ENCODE data around the gene CDH12.
"Not testable (repeated sequence)": the region's sequence is repeated elsewhere in the genome, so short reads cannot be mapped to it uniquely, and the experiment has no call there.

Gene CDH12

DNA sequence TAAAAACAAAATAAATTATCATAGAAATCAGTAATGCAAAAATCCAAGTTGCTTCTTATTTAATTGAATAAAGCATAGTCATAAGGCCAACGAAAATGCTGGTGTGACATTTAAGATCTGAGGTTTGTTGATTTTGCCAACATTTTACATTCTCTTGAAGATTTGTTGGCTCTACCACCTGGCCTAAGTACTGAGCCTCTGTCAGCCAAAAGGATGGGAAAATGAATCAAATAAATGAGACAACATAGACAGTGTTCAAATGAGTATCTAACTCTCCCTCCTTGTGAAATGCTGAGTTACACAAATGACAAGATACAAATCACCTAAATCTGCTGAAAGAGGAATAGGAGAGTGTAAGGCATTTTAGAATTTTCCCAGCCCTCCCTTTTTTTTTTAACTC lies 575.0 kb downstream of the CDH12 start:
- no peak for DNase-seq (ENCODE audit: low read depth in 2 of 2)

GRCh38 chr5:22277006-22277405 lies 576.1 kb downstream of the CDH12 start:
- no peak for DNase-seq (ENCODE audit: low read depth in 2 of 2)

DNA sequence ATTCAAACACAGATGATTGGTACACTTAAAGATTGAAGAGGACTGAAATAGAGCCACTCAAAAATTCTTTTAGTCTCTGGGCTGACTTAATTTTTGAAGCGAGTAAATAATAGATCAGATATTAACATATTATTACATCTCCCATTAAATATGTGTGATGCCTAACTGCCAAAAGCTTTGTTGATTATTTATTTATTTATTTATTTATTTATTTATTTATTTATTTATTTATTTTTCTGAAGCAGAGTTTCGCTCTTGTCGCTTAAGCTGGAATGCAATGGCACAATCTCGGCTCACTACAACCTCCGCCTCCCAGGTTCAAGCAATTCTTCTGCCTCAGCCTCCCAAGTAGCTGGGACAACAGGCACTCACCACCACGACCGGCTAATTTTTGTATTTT lies 587.3 kb downstream of the CDH12 start:
- DNase-seq (ENCODE audit: low read depth in 2 of 2), result not testable (repeated sequence)

- DNase-seq (ENCODE audit: low read depth in 2 of 2), result no peak
Observed at GRCh38 chr5:22258139-22258538, 595.0 kb downstream of the CDH12 start.

- no peak for DNase-seq (ENCODE audit: low read depth in 2 of 2)
Observed at GRCh38 chr5:22250528-22250927, 602.6 kb downstream of the CDH12 start.

- no peak for DNase-seq (ENCODE audit: low read depth in 2 of 2)
Observed at GRCh38 chr5:22249209-22249729, 603.9 kb downstream of the CDH12 start.

GRCh38 chr5:22245770-22246169 lies 607.4 kb downstream of the CDH12 start:
- DNase-seq (ENCODE audit: low read depth in 2 of 2), result no peak

DNA sequence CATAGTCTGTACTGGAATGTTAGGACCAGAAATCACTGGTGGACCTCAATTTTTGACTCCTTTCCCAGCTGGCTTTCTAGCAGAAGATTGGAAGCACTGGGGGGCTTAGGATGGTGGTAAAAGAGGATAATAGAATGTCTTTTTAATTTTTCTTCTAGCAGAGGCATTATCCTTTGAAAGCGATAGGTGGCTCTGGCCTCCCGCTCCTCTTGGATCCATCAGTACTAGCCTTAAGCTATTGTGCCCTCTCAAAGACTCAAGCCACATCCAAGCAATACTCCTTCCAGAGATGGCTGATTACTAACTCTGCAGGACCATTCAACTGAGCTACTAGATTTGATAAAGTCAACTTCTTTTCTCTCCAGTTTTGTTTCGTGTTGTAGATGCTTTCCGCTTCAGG lies 610.6 kb downstream of the CDH12 start:
- no peak for DNase-seq (ENCODE audit: low read depth in 2 of 2)

GRCh38 chr5:22238047-22238446 lies 615.1 kb downstream of the CDH12 start:
- no peak for DNase-seq (ENCODE audit: low read depth in 2 of 2)

GRCh38 chr5:22226423-22226822 lies 626.7 kb downstream of the CDH12 start:
- no peak for DNase-seq (ENCODE audit: low read depth in 2 of 2)

- no peak for DNase-seq (ENCODE audit: low read depth in 2 of 2)
Observed at GRCh38 chr5:22223079-22223478, 630.1 kb downstream of the CDH12 start.

DNA sequence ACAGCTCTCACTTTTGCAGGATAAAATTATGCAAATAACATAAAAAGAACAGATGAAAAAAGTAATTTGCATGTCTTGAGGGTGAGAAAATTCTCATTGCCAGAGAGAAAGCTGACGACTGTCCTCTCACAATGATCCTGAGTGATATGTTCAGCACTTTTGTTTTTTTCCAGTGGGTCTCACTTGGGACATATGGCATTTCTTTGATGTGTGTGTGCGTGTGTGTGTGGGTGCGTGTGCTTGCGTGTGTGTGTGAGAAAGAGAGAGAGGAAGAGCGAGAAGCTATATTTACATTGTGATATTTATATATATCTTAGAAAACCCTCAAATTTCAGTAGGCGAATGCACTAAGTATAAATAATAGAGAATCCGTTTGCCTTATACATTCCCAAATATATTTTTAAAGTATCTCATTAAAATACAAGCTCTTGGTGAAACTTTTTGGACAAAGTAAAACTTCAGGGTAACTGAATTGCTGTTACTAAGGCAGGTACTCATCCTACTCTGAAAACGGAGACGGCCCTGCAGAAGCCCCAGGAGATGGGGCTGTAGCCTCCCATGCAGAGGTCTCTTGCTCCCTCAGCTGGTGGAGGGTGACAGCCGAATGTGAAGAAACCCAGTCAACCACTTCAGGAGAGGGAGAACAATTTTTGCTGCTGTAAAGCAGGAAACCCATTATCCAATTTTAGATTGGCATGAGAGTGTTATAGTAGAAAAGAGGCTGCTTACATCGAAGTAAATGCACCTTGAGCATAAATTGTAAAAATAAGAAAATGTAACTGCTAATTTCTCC lies 639.2 kb downstream of the CDH12 start:
- DNase-seq (ENCODE audit: low read depth in 2 of 2), result not testable (repeated sequence)

DNA sequence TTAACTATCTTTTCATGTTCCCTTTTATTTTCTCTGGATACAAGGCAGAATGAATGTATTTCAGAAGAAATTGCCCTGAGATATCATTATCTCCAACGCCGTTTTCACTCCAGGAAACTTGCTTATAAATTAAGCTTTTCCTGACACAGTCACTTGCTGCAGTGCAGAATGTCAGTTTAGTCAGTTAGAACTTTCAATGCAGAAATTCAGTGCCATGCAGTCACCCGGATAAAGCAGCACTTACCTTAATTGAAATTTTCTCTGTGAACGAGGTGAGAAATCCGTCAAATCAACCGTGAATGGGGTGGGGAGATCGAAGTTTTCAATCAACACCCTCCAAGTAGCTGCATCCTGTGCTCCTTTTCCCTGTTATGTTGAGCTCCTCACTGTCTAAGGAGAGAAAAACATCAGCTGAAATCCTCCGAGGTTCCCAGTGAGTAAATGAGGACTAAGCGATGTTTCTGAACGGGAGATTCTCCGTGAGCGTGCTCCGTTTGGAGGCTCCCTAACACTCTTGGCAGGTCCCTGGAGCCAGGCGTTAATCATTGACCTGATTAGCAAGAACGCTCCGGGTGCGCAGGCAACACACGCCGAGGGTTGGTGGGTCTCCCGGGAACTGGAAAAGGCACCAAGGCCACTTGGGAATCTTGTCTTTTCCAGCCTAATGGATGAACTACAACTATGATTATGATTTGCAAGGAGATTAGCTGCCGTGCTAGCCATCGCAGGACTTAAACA lies 640.7 kb downstream of the CDH12 start:
- DNase-seq (ENCODE audit: low read depth in 2 of 2), result not testable (repeated sequence)

GRCh38 chr5:22208463-22208862 lies 644.7 kb downstream of the CDH12 start:
- not testable (repeated sequence) for DNase-seq (ENCODE audit: low read depth in 2 of 2)

- DNase-seq (ENCODE audit: low read depth in 2 of 2), result not testable (repeated sequence)
Observed at GRCh38 chr5:22188651-22189050, 664.5 kb downstream of the CDH12 start.

- DNase-seq (ENCODE audit: low read depth in 2 of 2), result not testable (repeated sequence)
Observed at GRCh38 chr5:22187632-22188228, 665.4 kb downstream of the CDH12 start.

GRCh38 chr5:22169226-22169625 lies 683.9 kb downstream of the CDH12 start:
- not testable (repeated sequence) for DNase-seq (ENCODE audit: low read depth in 2 of 2)

DNA sequence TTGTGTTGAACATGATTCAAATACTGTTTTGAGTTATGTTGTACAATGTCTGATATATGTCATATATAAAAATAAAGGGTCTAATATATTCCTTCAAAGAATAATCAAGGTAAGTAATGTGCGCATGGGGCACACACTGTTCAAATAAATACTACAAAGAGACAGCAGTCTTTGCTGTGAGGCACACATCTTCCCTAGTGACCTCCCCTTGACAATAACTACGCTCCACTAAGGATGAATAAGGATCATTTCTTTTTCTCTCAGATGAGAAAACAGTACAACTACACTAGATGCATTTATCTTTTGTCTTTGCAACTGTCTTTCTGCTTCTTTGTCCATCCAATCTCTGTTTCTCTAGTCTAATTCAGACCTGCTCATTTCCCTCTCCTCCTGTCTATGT lies 684.4 kb downstream of the CDH12 start:
- DNase-seq (ENCODE audit: low read depth in 2 of 2), result not testable (repeated sequence)

DNA sequence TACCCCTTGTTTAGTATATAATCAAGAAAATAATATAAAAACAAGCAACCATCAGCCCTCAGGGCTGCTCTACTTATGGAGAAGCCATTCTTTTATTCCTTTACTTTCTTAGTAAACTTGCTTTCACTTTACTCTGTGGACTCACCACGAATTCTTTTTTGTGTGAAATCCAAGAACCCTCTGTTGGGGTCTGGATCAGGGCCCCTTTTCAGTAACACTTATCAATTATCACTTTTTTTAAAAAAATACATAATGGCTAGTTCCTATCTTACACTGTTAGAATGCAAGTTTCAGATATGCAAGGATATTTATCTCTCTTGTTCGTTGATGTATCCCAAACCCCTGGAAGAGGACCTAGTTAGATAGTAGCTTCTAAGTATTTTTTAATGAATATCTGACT lies 687.2 kb downstream of the CDH12 start:
- not testable (repeated sequence) for DNase-seq (ENCODE audit: low read depth in 2 of 2)

DNA sequence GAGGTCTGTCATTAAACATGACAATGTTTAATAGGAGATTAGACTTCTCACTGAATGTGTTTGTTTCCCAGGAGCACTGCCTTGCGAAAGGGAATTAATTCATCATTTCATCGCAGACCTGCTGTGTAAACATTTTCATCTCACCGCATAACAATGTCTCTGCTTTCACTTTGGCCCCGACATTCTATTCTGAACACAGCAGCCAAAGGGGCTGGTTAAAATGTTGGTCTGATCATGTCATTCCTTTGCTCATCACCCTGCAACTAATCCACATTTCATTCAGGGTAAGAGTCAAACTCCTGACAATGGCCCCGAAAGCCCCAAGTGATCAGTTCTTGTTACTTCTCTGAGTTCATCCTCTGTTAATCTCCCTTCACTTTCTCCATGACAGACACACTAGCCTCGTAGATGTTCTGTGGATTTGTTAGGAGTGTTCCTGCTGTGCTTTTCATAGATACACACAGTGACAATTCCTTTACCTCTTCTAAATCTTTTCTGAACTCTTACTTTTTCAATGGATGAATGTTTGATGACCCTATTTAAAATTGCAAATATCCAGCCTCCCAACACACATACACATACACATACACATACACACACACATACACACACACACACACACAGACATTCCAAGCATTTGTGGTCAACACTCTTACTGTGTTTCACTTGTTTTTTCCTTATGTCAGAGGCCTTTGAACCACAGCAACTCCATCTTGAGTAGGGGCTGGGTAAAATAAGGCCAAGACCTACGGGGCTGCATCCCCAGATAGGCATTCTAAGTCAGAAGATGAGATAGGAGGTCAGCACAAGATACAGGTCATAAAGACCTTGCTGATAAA lies 688.0 kb downstream of the CDH12 start:
- not testable (repeated sequence) for DNase-seq (ENCODE audit: low read depth in 2 of 2)

DNA sequence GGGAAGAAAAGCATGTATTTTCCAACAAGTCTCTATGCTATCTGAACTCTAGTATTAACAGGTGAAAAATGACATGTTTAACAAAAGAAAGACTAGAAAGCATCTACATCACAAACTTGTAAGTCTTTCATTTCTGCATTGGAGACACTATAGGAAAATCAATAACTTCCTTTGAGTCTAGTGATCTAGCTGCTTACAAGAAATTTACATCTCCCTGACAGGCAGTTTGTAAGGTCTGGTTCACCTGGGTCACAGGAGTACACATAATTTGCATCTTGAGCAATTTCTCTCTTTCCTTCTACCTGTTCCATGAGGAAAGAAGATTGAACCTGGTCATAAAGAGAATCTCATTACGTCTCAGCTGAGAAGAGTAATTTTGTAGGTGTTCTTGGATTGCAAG lies 696.2 kb downstream of the CDH12 start:
- not testable (repeated sequence) for DNase-seq (ENCODE audit: low read depth in 2 of 2)
